Endodermal cell (in vitro differentiated cells): ENCODE measurements around the gene GOLGB1. TPM values are rescaled to one million over a fixed set of nuclear protein-coding genes. Genes with fewer than 3 reads are reported as not detected.

ENCODE experiments used
- DNase-seq: peaks from one replicate; pipeline ENCODE4 v3.0.0-alpha.2; 2017
- H3K27ac ChIP-seq: 2 replicates; pipeline ENCODE4 v1.5.1; 2013; ENCODE audit warnings: mild to moderate bottlenecking, low read depth, low read length, moderate library complexity
- H3K27me3 ChIP-seq: 2 replicates; pipeline ENCODE4 v1.6.1; 2013; ENCODE audit warnings: mild to moderate bottlenecking, low read length, moderate library complexity; ENCODE audit not compliant: insufficient read depth, control insufficient read depth, poor library complexity, severe bottlenecking
- H3K36me3 ChIP-seq: 2 replicates; pipeline ENCODE4 v1.7.0; 2013; ENCODE audit warnings: mild to moderate bottlenecking, low read length, moderate library complexity; ENCODE audit not compliant: control insufficient read depth, insufficient read depth
- H3K4me1 ChIP-seq: one replicate; pipeline ENCODE4 v1.7.0; 2013; ENCODE audit warnings: low read length; ENCODE audit not compliant: control insufficient read depth, insufficient read depth
- H3K4me3 ChIP-seq: 2 replicates; pipeline ENCODE4 v1.5.1; 2013; ENCODE audit warnings: mild to moderate bottlenecking, low read length, moderate library complexity
- H3K9ac ChIP-seq: 2 replicates; pipeline ENCODE4 v1.6.1; 2013; ENCODE audit warnings: mild to moderate bottlenecking, low read length, moderate library complexity; ENCODE audit not compliant: poor library complexity, severe bottlenecking; ENCODE audit errors: extremely low read depth
- H3K9me3 ChIP-seq: 2 replicates; pipeline ENCODE4 v1.6.1; 2013; ENCODE audit warnings: mild to moderate bottlenecking, low read length, moderate library complexity; ENCODE audit not compliant: control insufficient read depth
- H3K27ac Mint-ChIP-seq: 2 replicates; pipeline ENCODE4 v1.8.0; 2020; ENCODE audit warnings: mixed read lengths
- H3K27me3 Mint-ChIP-seq: 2 replicates; pipeline ENCODE4 v1.8.0; 2021; ENCODE audit warnings: mild to moderate bottlenecking, mixed read lengths; ENCODE audit not compliant: insufficient read depth
- H3K36me3 Mint-ChIP-seq: 2 replicates; pipeline ENCODE4 v1.8.0; 2020; ENCODE audit warnings: low read depth, mixed read lengths
- H3K4me1 Mint-ChIP-seq: 2 replicates; pipeline ENCODE4 v1.8.0; 2020; ENCODE audit warnings: mixed read lengths
- H3K4me3 Mint-ChIP-seq: 2 replicates; pipeline ENCODE4 v1.8.0; 2020; ENCODE audit warnings: mild to moderate bottlenecking, moderate library complexity, mixed read lengths
- H3K9me3 Mint-ChIP-seq: 2 replicates; pipeline ENCODE4 v1.8.0; 2020; ENCODE audit warnings: mild to moderate bottlenecking, mixed read lengths
- CTCF ChIP-seq: fragments of 200-600 bp; sonication (generic); conservative IDR thresholded peaks from 2 replicates; pipeline ENCODE4 v1.5.0; 2021; ENCODE audit warnings: antibody characterized with exemption, mild to moderate bottlenecking
- WGBS, 2 experiments: methylation state at CpG; one replicate each; pipeline versions ENCODE4 v1.1.5 to v1.1.7; 2013; ENCODE audit warnings: missing lambda C conversion rate in 2 of 2, mixed read lengths in 1 of 2; ENCODE audit not compliant: insufficient coverage in 1 of 2, insufficient read length in 1 of 2; 5-methylcytosine and 5-hydroxymethylcytosine counted together
- long read RNA-seq, 4 experiments: library from polyadenylated mRNA in 2 of 4; library from RNA in 1 of 4; library from capped mRNA in 1 of 4; stranded (forward) in 3 of 4; unstranded in 1 of 4; transcript quantifications; one replicate each; pipeline ENCODE4 v2.0.0, GENCODE V29; 2020 to 2021; ENCODE audit warnings: inconsistent platforms in 1 of 4
- polyA plus RNA-seq, 2 experiments: library from polyadenylated mRNA; stranded (reverse); fragments of 50-300 nt; gene quantifications; one replicate each; pipeline ENCODE4 v1.2.3, GENCODE V29; 2013
- total RNA-seq, 2 donors: library from RNA; stranded (reverse); fragmentation: NEBNext Ultra II Directional in 1 of 2; extraction: Animal tissue kit (Norgen Biotek cat#: 25700) in 1 of 2; gene quantifications; 2 replicates in 1 of 2; 3 replicates in 1 of 2; pipeline ENCODE4 v1.2.1, GENCODE V29; 2021

Gene GOLGB1, protein sequence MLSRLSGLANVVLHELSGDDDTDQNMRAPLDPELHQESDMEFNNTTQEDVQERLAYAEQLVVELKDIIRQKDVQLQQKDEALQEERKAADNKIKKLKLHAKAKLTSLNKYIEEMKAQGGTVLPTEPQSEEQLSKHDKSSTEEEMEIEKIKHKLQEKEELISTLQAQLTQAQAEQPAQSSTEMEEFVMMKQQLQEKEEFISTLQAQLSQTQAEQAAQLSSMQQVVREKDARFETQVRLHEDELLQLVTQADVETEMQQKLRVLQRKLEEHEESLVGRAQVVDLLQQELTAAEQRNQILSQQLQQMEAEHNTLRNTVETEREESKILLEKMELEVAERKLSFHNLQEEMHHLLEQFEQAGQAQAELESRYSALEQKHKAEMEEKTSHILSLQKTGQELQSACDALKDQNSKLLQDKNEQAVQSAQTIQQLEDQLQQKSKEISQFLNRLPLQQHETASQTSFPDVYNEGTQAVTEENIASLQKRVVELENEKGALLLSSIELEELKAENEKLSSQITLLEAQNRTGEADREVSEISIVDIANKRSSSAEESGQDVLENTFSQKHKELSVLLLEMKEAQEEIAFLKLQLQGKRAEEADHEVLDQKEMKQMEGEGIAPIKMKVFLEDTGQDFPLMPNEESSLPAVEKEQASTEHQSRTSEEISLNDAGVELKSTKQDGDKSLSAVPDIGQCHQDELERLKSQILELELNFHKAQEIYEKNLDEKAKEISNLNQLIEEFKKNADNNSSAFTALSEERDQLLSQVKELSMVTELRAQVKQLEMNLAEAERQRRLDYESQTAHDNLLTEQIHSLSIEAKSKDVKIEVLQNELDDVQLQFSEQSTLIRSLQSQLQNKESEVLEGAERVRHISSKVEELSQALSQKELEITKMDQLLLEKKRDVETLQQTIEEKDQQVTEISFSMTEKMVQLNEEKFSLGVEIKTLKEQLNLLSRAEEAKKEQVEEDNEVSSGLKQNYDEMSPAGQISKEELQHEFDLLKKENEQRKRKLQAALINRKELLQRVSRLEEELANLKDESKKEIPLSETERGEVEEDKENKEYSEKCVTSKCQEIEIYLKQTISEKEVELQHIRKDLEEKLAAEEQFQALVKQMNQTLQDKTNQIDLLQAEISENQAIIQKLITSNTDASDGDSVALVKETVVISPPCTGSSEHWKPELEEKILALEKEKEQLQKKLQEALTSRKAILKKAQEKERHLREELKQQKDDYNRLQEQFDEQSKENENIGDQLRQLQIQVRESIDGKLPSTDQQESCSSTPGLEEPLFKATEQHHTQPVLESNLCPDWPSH (N-terminal part only)
- 10 to 100 TPM; 47.8 to 53.0 TPM for total RNA-seq
- 29.1 TPM for polyA plus RNA-seq (2013, experiment 1 of 2)
- 31.2 TPM for polyA plus RNA-seq (2013, experiment 2 of 2)
- long read RNA-seq, experiment 1, partial matches to known transcripts = 17 of 23 reads
- long read RNA-seq, experiment 1, other reads (novel, unspliced or antisense) = 6 of 23 reads
- long read RNA-seq, experiment 2, full-length matches to known transcripts = 5 of 58 reads
- long read RNA-seq, experiment 2, partial matches to known transcripts = 43 of 58 reads
- long read RNA-seq, experiment 2, other reads (novel, unspliced or antisense) = 10 of 58 reads
- long read RNA-seq, experiment 3, full-length matches to known transcripts = 1 of 260 reads
- long read RNA-seq, experiment 3, partial matches to known transcripts = 184 of 260 reads
- long read RNA-seq, experiment 3, other reads (novel, unspliced or antisense) = 75 of 260 reads
- long read RNA-seq, experiment 4, partial matches to known transcripts = 16 of 22 reads
- long read RNA-seq, experiment 4, other reads (novel, unspliced or antisense) = 6 of 22 reads

- DNase-seq = peak; percentile 98
- Histone ChIP-seq H3K9me3 (no peaks in the 10 kb centered on the region), H3K27ac (peak within 1 kb of the TSS; percentile 87), H3K9ac (peak within 1 kb of the TSS; percentile 98), H3K27me3 (peaks cover 26% of the 10 kb centered on the region), H3K4me3 (peak within 1 kb of the TSS; percentile 86), H3K36me3 (no peaks in the 10 kb centered on the region), H3K4me1 (peaks cover 5% of the 10 kb centered on the region)
- Mint-ChIP-seq H3K4me1 (peaks cover 5% of the 10 kb centered on the region), H3K27ac (no peak within 1 kb of the TSS), H3K4me3 (no peak within 1 kb of the TSS), H3K27me3 (peaks cover 12% of the 10 kb centered on the region), H3K36me3 (peaks cover 2% of the 10 kb centered on the region), H3K9me3 (no peaks in the 10 kb centered on the region)
- WGBS, 2 experiments = 0 to 1% methylated on average over 21 to 51 of the region's 51 CpGs
- TF ChIP-seq CTCF = peak; percentile 18
Measured at GRCh38 chr3:121749276-121750086, at the start of gene GOLGB1. TSS of gene GOLGB1 (minus strand) at chr3:121749741. CDS start at chr3:121730971, 18,770 bp downstream.

GRCh38 chr3:121796970-121797369 lies 47.4 kb upstream of the GOLGB1 start:
- Histone ChIP-seq H3K4me1 (no peaks in the 10 kb centered on the region), H3K9ac (no peak overlapping the region), H3K4me3 (no peak overlapping the region), H3K9me3 (no peaks in the 10 kb centered on the region), H3K27ac (no peak overlapping the region), H3K27me3 (no peaks in the 10 kb centered on the region), H3K36me3 (peaks cover 68% of the 10 kb centered on the region)
- no peaks in the 10 kb centered on the region for H3K27me3 Mint-ChIP-seq
- H3K4me1 Mint-ChIP-seq = no peaks in the 10 kb centered on the region
- peaks cover 13% of the 10 kb centered on the region for H3K36me3 Mint-ChIP-seq
- H3K4me3 Mint-ChIP-seq = no peak overlapping the region
- WGBS, 2 experiments = 100% methylated on average over 1 of the region's 1 CpG; no CpG with 5 or more reads in 1 of the 2 experiments
- DNase-seq = no peak
- H3K9me3 Mint-ChIP-seq = no peaks in the 10 kb centered on the region
- no peak for TF ChIP-seq CTCF
- H3K27ac Mint-ChIP-seq = no peak overlapping the region
